Measurements from ENCODE around the gene MORF4L1. TPM values are rescaled to one million over a fixed set of nuclear protein-coding genes. Genes with fewer than 3 reads are reported as not detected.
"Not testable (repeated sequence)": the region's sequence is repeated elsewhere in the genome, so short reads cannot be mapped to it uniquely, and the experiment has no call there.

MORF4L1 gene
- total RNA-seq, 5 donors from 2014 or later (not counting 1 experiment from before 2014, with no cell fraction given) = 208 to 388 (median 232) TPM

DNA sequence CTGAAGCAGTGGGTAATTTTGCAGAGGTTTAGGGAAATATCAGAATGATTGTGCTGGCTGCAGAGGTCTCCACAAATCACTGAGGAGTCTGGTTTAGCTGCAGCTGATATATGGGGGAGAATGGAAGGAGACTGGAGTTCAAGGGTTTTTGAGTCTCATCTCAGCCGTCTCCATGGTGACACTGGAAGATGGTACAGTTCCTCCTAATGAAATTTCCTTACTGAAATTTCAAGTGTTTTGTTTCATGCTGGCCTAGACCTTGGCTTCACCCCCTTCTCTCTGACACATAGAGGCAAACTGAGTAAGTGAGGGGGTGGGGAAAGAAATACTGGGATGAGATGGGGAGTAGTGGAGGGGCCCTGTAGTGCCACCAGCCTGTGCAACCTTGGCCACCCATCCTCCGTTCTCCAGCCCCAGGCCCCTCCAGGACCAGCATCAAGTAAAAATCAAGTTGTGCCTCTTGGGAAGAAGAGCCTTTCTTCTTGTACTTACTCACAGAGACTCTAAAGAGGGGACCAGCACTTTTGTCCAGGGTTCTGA is 17.8 kb upstream of the MORF4L1 start:
- H3K36me3 Mint-ChIP-seq = no peaks in the 10 kb centered on the region
- no peaks in the 10 kb centered on the region for H3K36me3 ChIP-seq (ENCODE audit: control insufficient read depth in 2 of 2, extremely low read depth in 1 of 2, insufficient read depth in 1 of 2, low read length in 1 of 2)
- no peaks in the 10 kb centered on the region for H3K9me3 ChIP-seq
- CTCF ChIA-PET = no interaction called here
- H3K27ac Mint-ChIP-seq = no peak overlapping the region
- no peak overlapping the region for H3K4me3 ChIP-seq (ENCODE audit: control insufficient read depth in 1 of 2, extremely low read depth in 1 of 2, low read length in 1 of 2)
- POLR2A ChIA-PET = no interaction called here
- DNase-seq (no peak), ATAC-seq (replicated peaks in 1 of 4) (no peak)
- peaks cover 2 to 3% of the 10 kb centered on the region in 2 donors for H3K27me3 Mint-ChIP-seq
- no CpG with 5 or more reads among the region's 2 CpGs for WGBS (ENCODE audit: insufficient coverage)
- H3K27me3 ChIP-seq (replicated peaks in 1 of 2; ENCODE audit: control insufficient read depth in 2 of 2, extremely low read depth in 1 of 2, insufficient read depth in 2 of 2, low read length in 1 of 2) = peaks cover 0 to 15% of the 10 kb centered on the region in 2 experiments
- no peak overlapping the region for H3K27ac ChIP-seq (ENCODE audit: low read length)
- H3K4me3 Mint-ChIP-seq = no peak overlapping the region
- H3K9me3 Mint-ChIP-seq = no peaks in the 10 kb centered on the region
- H3K4me1 Mint-ChIP-seq = peaks cover 2% of the 10 kb centered on the region in 3 donors
- peaks cover 0 to 1% of the 10 kb centered on the region in 2 experiments for H3K4me1 ChIP-seq (ENCODE audit: control insufficient read depth in 1 of 2, extremely low read depth in 1 of 2, insufficient read depth in 2 of 2, low read length in 2 of 2)

DNA sequence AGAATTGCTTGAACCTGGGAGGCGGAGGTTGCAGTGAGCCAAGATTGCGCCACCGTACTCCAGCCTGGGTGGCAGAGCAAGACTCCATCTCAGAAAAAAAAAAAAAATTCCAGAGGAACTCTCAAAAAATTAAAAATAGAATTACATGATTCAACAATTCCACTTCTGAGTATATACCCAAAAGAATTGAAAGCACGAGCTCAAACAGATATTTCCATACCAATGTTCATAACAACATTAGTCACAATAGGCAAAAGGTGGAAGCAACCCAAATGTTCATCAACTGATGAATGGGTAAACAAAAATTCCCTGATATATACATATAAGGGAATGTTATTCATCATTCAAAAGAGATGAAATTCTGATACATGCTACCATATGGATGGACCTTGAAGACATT is 16.9 kb upstream of the MORF4L1 start:
- Mint-ChIP-seq H3K4me3 (no peak overlapping the region), H3K9me3 (no peaks in the 10 kb centered on the region), H3K36me3 (no peaks in the 10 kb centered on the region), H3K27me3 (peaks cover 2 to 3% of the 10 kb centered on the region in 2 donors), H3K4me1 (peaks cover 6 to 9% (median 6%) of the 10 kb centered on the region in 3 donors), H3K27ac (no peak overlapping the region)
- Histone ChIP-seq H3K27me3 (replicated peaks in 1 of 2; ENCODE audit: control insufficient read depth in 2 of 2, extremely low read depth in 1 of 2, insufficient read depth in 2 of 2, low read length in 1 of 2) (peaks cover 0 to 14% of the 10 kb centered on the region in 2 experiments), H3K36me3 (ENCODE audit: control insufficient read depth in 2 of 2, extremely low read depth in 1 of 2, insufficient read depth in 1 of 2, low read length in 1 of 2) (no peaks in the 10 kb centered on the region), H3K27ac (ENCODE audit: low read length) (no peak overlapping the region), H3K4me1 (ENCODE audit: control insufficient read depth in 1 of 2, extremely low read depth in 1 of 2, insufficient read depth in 2 of 2, low read length in 2 of 2) (peaks cover 0 to 3% of the 10 kb centered on the region in 2 experiments), H3K4me3 (ENCODE audit: control insufficient read depth in 1 of 2, extremely low read depth in 1 of 2, low read length in 1 of 2) (no peak overlapping the region), H3K9me3 (no peaks in the 10 kb centered on the region)
- ChIA-PET CTCF (interaction anchor here in 1 of 2 donors (0.6 to 0.7 kb wide), 2 partner anchors 42 to 53 kb away, joined by 4 to 5 read pairs; no protein-coding TSS in a partner anchor), POLR2A (no interaction called here)
- 33% methylated on average over 1 of the region's 4 CpGs for WGBS (ENCODE audit: insufficient coverage)
- ATAC-seq (replicated peaks in 1 of 4) (no peak), DNase-seq (no peak)

DNA sequence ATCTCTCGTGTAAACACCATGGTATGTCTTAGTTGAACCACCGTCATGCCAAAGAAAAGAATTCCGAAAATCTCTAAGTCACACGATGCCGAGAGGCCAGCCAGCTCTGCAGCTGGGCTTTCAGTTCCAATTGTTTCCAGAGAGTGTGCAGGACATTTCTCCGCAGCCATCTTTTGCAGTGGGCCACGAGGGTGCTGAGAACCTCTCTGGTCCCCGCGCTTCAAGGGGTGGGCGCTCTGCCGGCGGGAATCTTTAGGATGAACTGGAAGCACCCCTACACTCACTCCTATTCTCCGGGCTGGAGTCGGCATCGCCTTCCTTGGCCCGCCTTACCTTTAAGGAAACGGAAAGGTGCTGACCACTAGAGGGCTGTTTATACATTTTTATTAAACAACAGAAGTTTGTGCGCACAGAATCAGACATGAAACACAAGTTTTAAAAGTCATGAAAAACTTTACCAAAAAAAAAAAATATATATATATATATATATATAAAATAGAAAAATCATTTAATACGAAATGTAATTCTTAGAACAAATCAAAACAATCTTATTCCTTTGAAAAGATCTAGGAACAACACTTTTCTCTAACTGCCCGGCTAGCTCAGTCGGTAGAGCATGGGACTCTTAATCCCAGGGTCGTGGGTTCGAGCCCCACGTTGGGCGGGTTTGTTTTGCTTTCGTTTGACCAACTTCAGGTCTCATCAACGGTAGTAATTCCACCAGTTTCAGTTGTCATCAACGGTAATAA is 12.5 kb upstream of the MORF4L1 start:
- Histone ChIP-seq H3K27ac (ENCODE audit: low read length) (no peak overlapping the region), H3K4me1 (ENCODE audit: control insufficient read depth in 1 of 2, extremely low read depth in 1 of 2, insufficient read depth in 2 of 2, low read length in 2 of 2) (peaks cover 0 to 6% of the 10 kb centered on the region in 2 experiments), H3K9me3 (no peaks in the 10 kb centered on the region), H3K27me3 (replicated peaks in 1 of 2; ENCODE audit: control insufficient read depth in 2 of 2, extremely low read depth in 1 of 2, insufficient read depth in 2 of 2, low read length in 1 of 2) (no peaks in the 10 kb centered on the region), H3K4me3 (ENCODE audit: control insufficient read depth in 1 of 2, extremely low read depth in 1 of 2, low read length in 1 of 2) (peak overlapping the region in 1 of 2 donors; percentile 37), H3K36me3 (ENCODE audit: control insufficient read depth in 2 of 2, extremely low read depth in 1 of 2, insufficient read depth in 1 of 2, low read length in 1 of 2) (no peaks in the 10 kb centered on the region)
- ChIA-PET CTCF (interaction anchor here in 1 of 2 donors (0.7 to 1.8 kb wide), 3 partner anchors 13 to 561 kb away, joined by 3 to 14 read pairs (median 4); partner anchors contain the start of genes MORF4L1 and SKIC8), POLR2A (interaction anchor here (0.6 to 0.7 kb wide), 3 partner anchors 12 to 78 kb away, joined by 6 to 8 read pairs (median 8); partner anchors contain the start of gene MORF4L1 (in 1 of the 2))
- Mint-ChIP-seq H3K27ac (peak overlapping the region; percentile 69 to 75), H3K9me3 (no peaks in the 10 kb centered on the region), H3K36me3 (no peaks in the 10 kb centered on the region), H3K27me3 (no peaks in the 10 kb centered on the region), H3K4me3 (peak overlapping the region; percentile 71 to 84 (median 81)), H3K4me1 (peaks cover 6 to 9% (median 6%) of the 10 kb centered on the region in 3 donors)
- 6% methylated on average over 22 of the region's 28 CpGs for WGBS (ENCODE audit: insufficient coverage)
- ATAC-seq (replicated peaks in 1 of 4) (peak; percentile 66 to 85 (median 70)), DNase-seq (peak; percentile 16 to 73 (median 53))

DNA sequence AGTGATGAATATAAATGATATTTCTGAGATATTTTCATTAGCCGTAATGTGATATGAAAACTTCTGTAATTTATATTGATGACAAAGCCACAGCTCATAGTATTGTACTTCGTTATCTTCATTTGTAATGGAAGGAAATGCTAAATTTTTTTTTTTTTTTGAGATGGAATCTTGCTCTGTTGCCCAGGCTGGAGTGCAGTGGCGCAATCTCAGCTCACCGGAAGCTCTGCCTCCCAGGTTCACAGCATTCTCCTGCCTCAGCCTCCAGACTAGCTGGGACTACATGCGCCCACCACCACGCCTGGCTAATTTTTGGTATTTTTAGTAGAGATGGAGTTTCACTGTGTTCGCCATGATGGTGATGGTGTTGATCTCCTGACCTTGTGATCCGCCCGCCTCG is 7.1 kb upstream of the MORF4L1 start:
- ATAC-seq (replicated peaks in 1 of 4); H3K36me3 Mint-ChIP-seq; H3K9me3 ChIP-seq; H3K4me3 Mint-ChIP-seq; H3K27ac ChIP-seq (ENCODE audit: low read length); H3K36me3 ChIP-seq (ENCODE audit: control insufficient read depth in 2 of 2, extremely low read depth in 1 of 2, insufficient read depth in 1 of 2, low read length in 1 of 2); H3K27me3 ChIP-seq (replicated peaks in 1 of 2; ENCODE audit: control insufficient read depth in 2 of 2, extremely low read depth in 1 of 2, insufficient read depth in 2 of 2, low read length in 1 of 2); H3K4me1 ChIP-seq (ENCODE audit: control insufficient read depth in 1 of 2, extremely low read depth in 1 of 2, insufficient read depth in 2 of 2, low read length in 2 of 2); H3K4me3 ChIP-seq (ENCODE audit: control insufficient read depth in 1 of 2, extremely low read depth in 1 of 2, low read length in 1 of 2); H3K9me3 Mint-ChIP-seq; H3K27me3 Mint-ChIP-seq; DNase-seq; H3K4me1 Mint-ChIP-seq; H3K27ac Mint-ChIP-seq: not testable (repeated sequence)
- no CpG with 5 or more reads among the region's 10 CpGs for WGBS (ENCODE audit: insufficient coverage)
- ChIA-PET POLR2A (interaction anchor here (0.6 to 1.0 kb wide), 3 partner anchors 16 to 239 kb away, joined by 3 to 7 read pairs (median 4); no protein-coding TSS in a partner anchor), CTCF (interaction anchor here in 1 of 2 donors (0.7 kb wide), 1 partner anchor 9 kb away, joined by 3 read pairs; no protein-coding TSS in a partner anchor)

DNA sequence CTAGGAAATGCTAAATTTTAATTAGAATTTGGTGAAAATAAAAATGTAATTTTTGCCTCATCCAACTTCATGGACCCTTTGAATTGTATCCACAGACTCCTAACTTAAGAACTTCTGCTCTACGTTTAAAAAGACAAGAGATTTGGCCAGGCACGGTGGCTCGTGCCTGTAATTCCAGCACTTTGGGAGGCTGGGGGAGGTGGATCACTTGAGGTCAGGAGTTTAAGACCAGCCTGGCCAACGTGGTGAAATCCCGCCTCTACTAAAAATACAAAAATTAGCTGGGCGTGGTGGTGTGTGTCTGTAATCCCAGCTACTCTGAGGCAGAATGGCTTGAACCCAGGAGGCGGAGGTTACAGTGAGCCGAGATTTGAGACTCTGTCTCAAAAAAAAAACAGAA is 6.7 kb upstream of the MORF4L1 start:
- ATAC-seq (replicated peaks in 1 of 4); H3K27me3 Mint-ChIP-seq; H3K4me3 ChIP-seq (ENCODE audit: control insufficient read depth in 1 of 2, extremely low read depth in 1 of 2, low read length in 1 of 2); H3K4me1 Mint-ChIP-seq; H3K9me3 ChIP-seq; H3K27me3 ChIP-seq (replicated peaks in 1 of 2; ENCODE audit: control insufficient read depth in 2 of 2, extremely low read depth in 1 of 2, insufficient read depth in 2 of 2, low read length in 1 of 2); H3K9me3 Mint-ChIP-seq; DNase-seq; H3K36me3 ChIP-seq (ENCODE audit: control insufficient read depth in 2 of 2, extremely low read depth in 1 of 2, insufficient read depth in 1 of 2, low read length in 1 of 2); H3K27ac Mint-ChIP-seq; H3K36me3 Mint-ChIP-seq; H3K27ac ChIP-seq (ENCODE audit: low read length); H3K4me3 Mint-ChIP-seq; H3K4me1 ChIP-seq (ENCODE audit: control insufficient read depth in 1 of 2, extremely low read depth in 1 of 2, insufficient read depth in 2 of 2, low read length in 2 of 2): not testable (repeated sequence)
- CTCF ChIA-PET = interaction anchor here in 1 of 2 donors (0.6 to 0.7 kb wide), 2 partner anchors 8 to 1215 kb away, joined by 3 to 5 read pairs; no protein-coding TSS in a partner anchor
- WGBS (ENCODE audit: insufficient coverage) = no CpG with 5 or more reads among the region's 8 CpGs
- POLR2A ChIA-PET = interaction anchor here (0.7 to 1.0 kb wide), 2 partner anchors 21 to 240 kb away, joined by 3 to 7 read pairs; no protein-coding TSS in a partner anchor

DNA sequence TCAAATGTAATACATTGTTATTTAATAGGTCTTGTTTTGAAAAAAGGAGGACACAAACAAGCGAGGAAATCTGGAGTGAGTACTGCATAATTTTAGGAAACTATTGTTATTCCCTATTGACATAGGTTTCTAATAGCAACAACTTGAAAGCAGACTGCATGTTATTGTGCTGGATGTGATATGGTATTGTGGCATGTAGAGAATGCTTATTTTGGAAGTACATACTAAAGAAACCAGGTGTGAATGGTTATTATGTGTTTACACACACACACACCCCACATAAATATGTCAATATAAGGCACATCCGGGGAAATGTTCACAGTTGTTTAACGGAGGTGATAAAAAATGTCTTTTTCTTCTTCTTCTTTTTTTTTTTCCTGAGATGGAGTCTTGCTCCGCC is 5.9 kb upstream of the MORF4L1 start:
- Histone ChIP-seq H3K9me3 (no peaks in the 10 kb centered on the region), H3K4me1 (ENCODE audit: control insufficient read depth in 1 of 2, extremely low read depth in 1 of 2, insufficient read depth in 2 of 2, low read length in 2 of 2) (no peaks in the 10 kb centered on the region), H3K27ac (ENCODE audit: low read length) (no peak overlapping the region), H3K36me3 (ENCODE audit: control insufficient read depth in 2 of 2, extremely low read depth in 1 of 2, insufficient read depth in 1 of 2, low read length in 1 of 2) (no peaks in the 10 kb centered on the region), H3K4me3 (ENCODE audit: control insufficient read depth in 1 of 2, extremely low read depth in 1 of 2, low read length in 1 of 2) (no peak overlapping the region), H3K27me3 (replicated peaks in 1 of 2; ENCODE audit: control insufficient read depth in 2 of 2, extremely low read depth in 1 of 2, insufficient read depth in 2 of 2, low read length in 1 of 2) (peaks cover 0 to 2% of the 10 kb centered on the region in 2 experiments)
- no peak overlapping the region for H3K27ac Mint-ChIP-seq
- DNase-seq = no peak
- H3K4me3 Mint-ChIP-seq = no peak overlapping the region
- 80% methylated on average over 1 of the region's 4 CpGs for WGBS (ENCODE audit: insufficient coverage)
- no peaks in the 10 kb centered on the region for H3K27me3 Mint-ChIP-seq
- POLR2A ChIA-PET = no interaction called here
- no peaks in the 10 kb centered on the region for H3K36me3 Mint-ChIP-seq
- no peak for ATAC-seq (replicated peaks in 1 of 4)
- peaks cover 0 to 2% (median 0%) of the 10 kb centered on the region in 3 donors for H3K4me1 Mint-ChIP-seq
- CTCF ChIA-PET = interaction anchor here in 1 of 2 donors (0.6 kb wide), 1 partner anchor 1214 kb away, joined by 5 read pairs; no protein-coding TSS in a partner anchor
- H3K9me3 Mint-ChIP-seq = no peaks in the 10 kb centered on the region

Data from T-cell (primary cell).